A673 (cell line): ENCODE data around the gene ARHGAP26. TPM values are rescaled to one million over a fixed set of nuclear protein-coding genes. Genes with fewer than 3 reads are reported as not detected.

Source experiments
- BruUV-seq: library from RNA; stranded (reverse); fragments of 400-500 nt; replicated peaks from 2 replicates; lab custom pipeline; 2021; lab: Mats Ljungman, UMichigan
- CTCF ChIA-PET: fragments of 300-600 bp; sonication (Branson Sonifier 250); formaldehyde crosslinking; loops from one replicate; lab custom pipeline; 2022; ENCODE audit warnings: antibody characterized with exemption; lab: Charles Lee
- POLR2A ChIA-PET: fragments of 300-600 bp; sonication (Branson Sonifier 250); formaldehyde crosslinking; loops from one replicate; lab custom pipeline; 2022; ENCODE audit warnings: antibody characterized with exemption; ENCODE audit not compliant: low non-redundant PET; lab: Charles Lee
- DNase-seq: peaks from one replicate; pipeline ENCODE4 v3.0.0-alpha.2; 2015; ENCODE audit warnings: low spot score
- H3K27ac ChIP-seq: fragments of 200-600 bp; sonication (generic); 2 replicates; pipeline ENCODE4 v1.5.1; 2016; ENCODE audit warnings: mixed run types, low read depth, mild to moderate bottlenecking, mixed read lengths, antibody characterized with exemption, low read length; ENCODE audit not compliant: poor library complexity, severe bottlenecking
- H3K27me3 ChIP-seq: fragments of 200-600 bp; sonication (generic); replicated peaks from 2 replicates; pipeline ENCODE4 v1.6.1; 2017; ENCODE audit warnings: mixed run types, low read depth, mild to moderate bottlenecking, mixed read lengths, antibody characterized with exemption, low read length; ENCODE audit not compliant: insufficient read depth, poor library complexity
- H3K36me3 ChIP-seq: fragments of 200-600 bp; sonication (generic); 2 replicates; pipeline ENCODE4 v1.6.1; 2016; ENCODE audit warnings: mixed run types, mild to moderate bottlenecking, mixed read lengths, antibody characterized with exemption, low read length; ENCODE audit not compliant: insufficient read depth, poor library complexity, severe bottlenecking
- H3K4me1 ChIP-seq: fragments of 200-600 bp; sonication (generic); 2 replicates; pipeline ENCODE4 v1.6.1; 2017; ENCODE audit warnings: mixed run types, mild to moderate bottlenecking, mixed read lengths, antibody characterized with exemption, low read length; ENCODE audit not compliant: insufficient read depth, poor library complexity, severe bottlenecking
- H3K4me3 ChIP-seq: fragments of 200-600 bp; sonication (generic); 2 replicates; pipeline ENCODE4 v1.5.1; 2016; ENCODE audit warnings: low read depth, mixed run types, mild to moderate bottlenecking, mixed read lengths, low read length; ENCODE audit not compliant: poor library complexity, severe bottlenecking
- H3K9me3 ChIP-seq: fragments of 200-600 bp; sonication (generic); 2 replicates; pipeline ENCODE4 v1.6.1; 2016; ENCODE audit warnings: mixed run types, low read depth, mild to moderate bottlenecking, mixed read lengths, antibody characterized with exemption, low read length; ENCODE audit not compliant: poor library complexity, severe bottlenecking
- CTCF ChIP-seq: fragments of 300-800, 200-600 bp; sonication (generic); conservative IDR thresholded peaks from 2 replicates; pipeline ENCODE4 v1.5.1; 2017; ENCODE audit warnings: low read depth, mild to moderate bottlenecking, antibody characterized with exemption, low read length, moderate library complexity, mixed read lengths
- EZH2 ChIP-seq: fragments of 200-600 bp; sonication (generic); IDR thresholded peaks from 2 replicates; pipeline ENCODE4 v1.6.1; 2017; ENCODE audit warnings: borderline replicate concordance, low read depth, mild to moderate bottlenecking, mixed read lengths, antibody characterized with exemption, low read length; ENCODE audit not compliant: poor library complexity, severe bottlenecking
- intact Hi-C: fragments of 100-400 bp; cut with micrococcal nuclease; formaldehyde crosslinking; loops from one replicate; pipeline ENCODE4 v1.10.0; 2022; ENCODE audit not compliant: unreplicated experiment
- total RNA-seq: library from RNA; stranded (reverse); gene quantifications from 2 replicates; pipeline ENCODE4 v1.2.3, GENCODE V29; 2021

ARHGAP26 gene
- total RNA-seq, 1 experiment from 2014 or later, result 25.5 TPM

GRCh38 chr5:142886211-142886610, 116.0 kb downstream of the ARHGAP26 start:
- H3K4me1 ChIP-seq, result peaks cover 11% of the 10 kb centered on the region
- H3K4me3 ChIP-seq, result no peak overlapping the region
- H3K27me3 ChIP-seq, result no peaks in the 10 kb centered on the region
- ChIA-PET POLR2A (no interaction called here), CTCF (interaction anchor here (0.6 kb wide), 1 partner anchor 273 kb away, joined by 5 read pairs; no protein-coding TSS in a partner anchor)
- no peaks in the 10 kb centered on the region for H3K9me3 ChIP-seq
- no peak for TF ChIP-seq CTCF
- no peaks in the 10 kb centered on the region for H3K36me3 ChIP-seq
- H3K27ac ChIP-seq, result no peak overlapping the region
- no TSS peak for BruUV-seq
- intact Hi-C loops, result no loop called here
- DNase-seq, result no peak

GRCh38 chr5:142886956-142887355, 116.8 kb downstream of the ARHGAP26 start:
- H3K27me3 ChIP-seq, result no peaks in the 10 kb centered on the region
- no TSS peak for BruUV-seq
- CTCF ChIA-PET, result interaction anchor here (2.6 kb wide), 1 partner anchor 170 kb away, joined by 59 read pairs; no protein-coding TSS in a partner anchor
- H3K4me3 ChIP-seq, result no peak overlapping the region
- H3K27ac ChIP-seq, result no peak overlapping the region
- H3K36me3 ChIP-seq, result no peaks in the 10 kb centered on the region
- peaks cover 7% of the 10 kb centered on the region for H3K4me1 ChIP-seq
- TF ChIP-seq EZH2 (no peak), CTCF (no peak)
- no peaks in the 10 kb centered on the region for H3K9me3 ChIP-seq
- DNase-seq, result no peak
- POLR2A ChIA-PET, result no interaction called here
- intact Hi-C loops, result no loop called here

- H3K4me1 ChIP-seq, result peaks cover 3% of the 10 kb centered on the region
- no peaks in the 10 kb centered on the region for H3K36me3 ChIP-seq
- TF ChIP-seq CTCF, result peak; percentile 78
- TF ChIP-seq EZH2, result no peak
- BruUV-seq, result no TSS peak
- no peaks in the 10 kb centered on the region for H3K27me3 ChIP-seq
- intact Hi-C loops, result loop anchor here (2.0 kb wide), 1 partner anchor 172 kb away; no protein-coding TSS in a partner anchor
- ChIA-PET CTCF (interaction anchor here (0.6 to 2.6 kb wide), 9 partner anchors 27 to 1254 kb away, joined by 3 to 59 read pairs (median 4); no protein-coding TSS in a partner anchor), POLR2A (no interaction called here)
- DNase-seq, result peak; percentile 68
- H3K4me3 ChIP-seq, result no peak overlapping the region
- H3K27ac ChIP-seq, result no peak overlapping the region
- H3K9me3 ChIP-seq, result no peaks in the 10 kb centered on the region
Observed at GRCh38 chr5:142888469-142889085, 118.4 kb downstream of the ARHGAP26 start.
